MM.1S (cell line): ENCODE measurements around the gene DGKI.

Source experiments
- DNase-seq: peaks from one replicate; pipeline ENCODE4 v3.0.0-alpha.2; 2015
- H2AFZ ChIP-seq: fragments of 300-600 bp; sonication (generic); 2 replicates; pipeline ENCODE4 v1.6.0; 2016; ENCODE audit warnings: antibody characterized with exemption, low read length
- H3F3A ChIP-seq: fragments of 300-600 bp; sonication (generic); 2 replicates; pipeline ENCODE4 v1.6.1; 2016; ENCODE audit warnings: mild to moderate bottlenecking, antibody characterized with exemption, low read length, moderate library complexity, mixed read lengths; ENCODE audit not compliant: insufficient read depth
- H3K27ac ChIP-seq: fragments of 300-600 bp; sonication (generic); 2 replicates; pipeline ENCODE4 v1.5.1; 2016; ENCODE audit warnings: mild to moderate bottlenecking, low read length
- H3K27me3 ChIP-seq: fragments of 300-600 bp; sonication (generic); replicated peaks from 2 replicates; pipeline ENCODE4 v1.6.0; 2016; ENCODE audit warnings: low read length; ENCODE audit not compliant: insufficient read depth
- H3K36me3 ChIP-seq: fragments of 300-600 bp; sonication (generic); replicated peaks from 2 replicates; pipeline ENCODE4 v1.6.1; 2016; ENCODE audit warnings: mild to moderate bottlenecking, low read length, mixed read lengths; ENCODE audit not compliant: insufficient read depth
- H3K4me1 ChIP-seq: fragments of 300-600 bp; sonication (generic); 2 replicates; pipeline ENCODE4 v1.6.1; 2016; ENCODE audit warnings: low read length, mixed read lengths
- H3K4me2 ChIP-seq: fragments of 300-600 bp; sonication (generic); 2 replicates; pipeline ENCODE4 v1.6.0; 2016; ENCODE audit warnings: low read depth, low read length
- H3K4me3 ChIP-seq: fragments of 300-600 bp; sonication (generic); 2 replicates; pipeline ENCODE4 v1.5.1; 2016; ENCODE audit warnings: low read length, mixed read lengths
- H3K79me2 ChIP-seq: fragments of 300-600 bp; sonication (generic); 2 replicates; pipeline ENCODE4 v1.6.1; 2016; ENCODE audit warnings: mixed run types, low read length, mixed read lengths
- H3K9ac ChIP-seq: fragments of 300-600 bp; sonication (generic); 2 replicates; pipeline ENCODE4 v1.6.1; 2016; ENCODE audit warnings: low read length, mixed read lengths
- H3K9me2 ChIP-seq: fragments of 300-600 bp; sonication (generic); replicated peaks from 2 replicates; pipeline ENCODE4 v1.6.1; 2016; ENCODE audit warnings: mild to moderate bottlenecking, low read length, mixed read lengths; ENCODE audit not compliant: insufficient read depth
- H3K9me3 ChIP-seq: fragments of 300-600 bp; sonication (generic); replicated peaks from 2 replicates; pipeline ENCODE4 v1.6.1; 2016; ENCODE audit warnings: mild to moderate bottlenecking, low read length, mixed read lengths; ENCODE audit not compliant: insufficient read depth
- H4K20me1 ChIP-seq: fragments of 300-600 bp; sonication (generic); 2 replicates; pipeline ENCODE4 v1.6.1; 2016; ENCODE audit warnings: mild to moderate bottlenecking, low read length, moderate library complexity, mixed read lengths; ENCODE audit not compliant: insufficient read depth
- CTCF ChIP-seq: fragments of 300-600 bp; sonication (generic); IDR thresholded peaks from 2 replicates; pipeline ENCODE4 v1.5.1; 2016; ENCODE audit warnings: antibody characterized with exemption, low read length, mixed read lengths
- EZH2 ChIP-seq: fragments of 300-600 bp; sonication (generic); optimal IDR thresholded peaks from 2 replicates; pipeline ENCODE3; 2017; ENCODE audit warnings: low read depth, mild to moderate bottlenecking, antibody characterized with exemption, low read length, mixed read lengths
- EZH2phosphoT487 ChIP-seq: fragments of 300-600 bp; sonication (generic); IDR thresholded peaks from 2 replicates; pipeline ENCODE4 v1.6.1; 2018; ENCODE audit warnings: antibody characterized with exemption, low read length

The DGKI gene

GRCh38 chr7:137402536-137403352 lies 444.0 kb downstream of the DGKI start:
- Histone ChIP-seq H2AFZ (no peak overlapping the region), H3K4me3 (no peak overlapping the region), H3K9me3 (no peaks in the 10 kb centered on the region), H3K9ac (no peak overlapping the region), H3K79me2 (no peaks in the 10 kb centered on the region), H3K9me2 (no peaks in the 10 kb centered on the region), H3K4me1 (no peaks in the 10 kb centered on the region), H3K4me2 (no peak overlapping the region), H3K36me3 (no peaks in the 10 kb centered on the region), H3K27me3 (no peaks in the 10 kb centered on the region), H4K20me1 (no peaks in the 10 kb centered on the region), H3K27ac (no peak overlapping the region), H3F3A (no peaks in the 10 kb centered on the region)
- DNase-seq = no peak
- TF ChIP-seq EZH2phosphoT487 = no peak

GRCh38 chr7:137399827-137400823 lies 446.6 kb downstream of the DGKI start:
- Histone ChIP-seq H3K4me1 (no peaks in the 10 kb centered on the region), H3K4me3 (no peak overlapping the region), H2AFZ (no peak overlapping the region), H3K27ac (no peak overlapping the region), H3F3A (no peaks in the 10 kb centered on the region), H3K79me2 (no peaks in the 10 kb centered on the region), H3K9ac (no peak overlapping the region), H3K9me3 (no peaks in the 10 kb centered on the region), H3K36me3 (no peaks in the 10 kb centered on the region), H3K4me2 (no peak overlapping the region), H3K9me2 (no peaks in the 10 kb centered on the region), H4K20me1 (no peaks in the 10 kb centered on the region), H3K27me3 (no peaks in the 10 kb centered on the region)
- DNase-seq = no peak
- no peak for TF ChIP-seq EZH2
- no peak for TF ChIP-seq CTCF

- Histone ChIP-seq H3K27me3 (no peaks in the 10 kb centered on the region), H3K4me3 (no peak overlapping the region), H3K36me3 (no peaks in the 10 kb centered on the region), H3K79me2 (no peaks in the 10 kb centered on the region), H3K4me1 (no peaks in the 10 kb centered on the region), H2AFZ (no peak overlapping the region), H3K9ac (no peak overlapping the region), H4K20me1 (no peaks in the 10 kb centered on the region), H3K27ac (no peak overlapping the region), H3K9me2 (no peaks in the 10 kb centered on the region), H3K9me3 (no peaks in the 10 kb centered on the region), H3K4me2 (no peak overlapping the region), H3F3A (no peaks in the 10 kb centered on the region)
- DNase-seq = no peak
- no peak for TF ChIP-seq CTCF
- TF ChIP-seq EZH2phosphoT487 = no peak
- TF ChIP-seq EZH2 = no peak
Observed at GRCh38 chr7:137396051-137396450, 450.7 kb downstream of the DGKI start.
